ENCODE data around the gene CCPG1. TPM values are rescaled to one million over a fixed set of nuclear protein-coding genes. Genes with fewer than 3 reads are reported as not detected.

CCPG1 gene
- total RNA-seq, 2 experiments from 2014 or later: 9.2 to 32.6 TPM

GRCh38 chr15:55394694-55395093 lies 13.5 kb downstream of the CCPG1 start:
- no peak overlapping the region for H3K4me2 ChIP-seq (ENCODE audit: low read length)
- ChIA-PET CTCF (ENCODE audit: unreplicated experiment) (no interaction called here), POLR2A (interaction anchor here (1.1 kb wide), 1 partner anchor 13 kb away, joined by 3 read pairs; the partner anchor contains the start of genes CCPG1 and PIERCE2)

GRCh38 chr15:55389264-55389607 lies 18.9 kb downstream of the CCPG1 start:
- H3K36me3 ChIP-seq (ENCODE audit: insufficient read depth, low read length): peaks cover 7% of the 10 kb centered on the region; the same call in 1 of the 2 replicates
- no peaks in the 10 kb centered on the region for H3K4me1 ChIP-seq (ENCODE audit: insufficient read depth, low read length, poor library complexity, severe bottlenecking)
- no peaks in the 10 kb centered on the region for H3K79me2 ChIP-seq (ENCODE audit: insufficient read depth, low read depth, low read length)
- no peak overlapping the region for H3K4me3 ChIP-seq (ENCODE audit: low read depth, low read length, poor library complexity, severe bottlenecking)
- no peak overlapping the region for H2AFZ ChIP-seq (ENCODE audit: low read length)
- ChIA-PET CTCF (ENCODE audit: unreplicated experiment) (no interaction called here), POLR2A (no interaction called here)
- no peaks in the 10 kb centered on the region for H3K9me3 ChIP-seq (ENCODE audit: low read length)
- no peak for DNase-seq (ENCODE audit: low spot score)
- no peaks in the 10 kb centered on the region for H3K9me2 ChIP-seq (ENCODE audit: insufficient read depth, low read length)
- TF ChIP-seq EZH2phosphoT487 (IDR thresholded peaks at IDR 0.05; ENCODE audit: borderline replicate concordance, low read depth, low read length) (no peak), CTCF (conservative IDR thresholded peaks at IDR 0.05; ENCODE audit: low read length) (no peak)
- no TSS peak for BruUV-seq (replicated peaks)
- H3K27ac ChIP-seq (ENCODE audit: low read depth, low read length, poor library complexity, severe bottlenecking): no peak overlapping the region
- no peak overlapping the region for H3K4me2 ChIP-seq (ENCODE audit: low read length)
- no peaks in the 10 kb centered on the region for H4K20me1 ChIP-seq (ENCODE audit: insufficient read depth, low read length)
- intact Hi-C loops (cut with micrococcal nuclease; ENCODE audit: unreplicated experiment): no loop called here

More at GRCh38 chr15:55394694-55395093, 13.5 kb downstream of the CCPG1 start:
- H3K9me2 ChIP-seq (ENCODE audit: insufficient read depth, low read length): no peaks in the 10 kb centered on the region
- no peak overlapping the region for H3K27ac ChIP-seq (ENCODE audit: low read depth, low read length, poor library complexity, severe bottlenecking)
- BruUV-seq (replicated peaks): no TSS peak
- H3K4me3 ChIP-seq (ENCODE audit: low read depth, low read length, poor library complexity, severe bottlenecking): no peak overlapping the region
- intact Hi-C loops (cut with micrococcal nuclease; ENCODE audit: unreplicated experiment): no loop called here
- DNase-seq (ENCODE audit: low spot score): no peak
- no peaks in the 10 kb centered on the region for H3K79me2 ChIP-seq (ENCODE audit: insufficient read depth, low read depth, low read length)
- H4K20me1 ChIP-seq (ENCODE audit: insufficient read depth, low read length): no peaks in the 10 kb centered on the region
- TF ChIP-seq EZH2phosphoT487 (IDR thresholded peaks at IDR 0.05; ENCODE audit: borderline replicate concordance, low read depth, low read length) (no peak), CTCF (conservative IDR thresholded peaks at IDR 0.05; ENCODE audit: low read length) (no peak)
- H3K36me3 ChIP-seq (ENCODE audit: insufficient read depth, low read length): 0 out of 2 replicates have a peak, but pooled peaks cover 2% of the 10 kb centered on the region
- no peak overlapping the region for H2AFZ ChIP-seq (ENCODE audit: low read length)
- H3K9me3 ChIP-seq (ENCODE audit: low read length): no peaks in the 10 kb centered on the region
- no peaks in the 10 kb centered on the region for H3K4me1 ChIP-seq (ENCODE audit: insufficient read depth, low read length, poor library complexity, severe bottlenecking)

DNA sequence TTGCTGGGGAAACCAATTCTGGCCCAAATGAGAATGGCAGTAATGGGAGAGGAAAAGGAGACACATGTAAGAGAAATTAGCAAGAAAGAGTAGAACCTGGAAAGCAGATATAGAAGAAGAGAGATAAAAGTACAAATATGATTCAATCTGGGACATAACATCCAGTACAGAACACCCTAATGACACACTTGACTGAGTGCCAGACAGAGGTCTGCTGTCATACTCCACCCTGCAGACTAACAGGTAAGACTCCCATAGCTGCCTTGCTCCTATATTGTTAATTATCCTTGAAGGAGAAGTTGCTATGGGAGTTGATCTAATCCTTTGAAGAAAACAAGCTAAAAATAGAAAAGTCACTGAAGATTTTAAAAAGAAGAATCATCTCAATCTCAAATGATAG lies 21.1 kb downstream of the CCPG1 start:
- TF ChIP-seq CTCF (conservative IDR thresholded peaks at IDR 0.05; ENCODE audit: low read length) (no peak), EZH2phosphoT487 (IDR thresholded peaks at IDR 0.05; ENCODE audit: borderline replicate concordance, low read depth, low read length) (no peak)
- no TSS peak for BruUV-seq (replicated peaks)
- H3K36me3 ChIP-seq (ENCODE audit: insufficient read depth, low read length): peaks cover 7% of the 10 kb centered on the region; the same call in 1 of the 2 replicates
- H4K20me1 ChIP-seq (ENCODE audit: insufficient read depth, low read length): no peaks in the 10 kb centered on the region
- H3K79me2 ChIP-seq (ENCODE audit: insufficient read depth, low read depth, low read length): no peaks in the 10 kb centered on the region
- POLR2A ChIA-PET: interaction anchor here (0.6 kb wide), 1 partner anchor 24 kb away, joined by 7 read pairs; no protein-coding TSS in a partner anchor
- intact Hi-C loops (cut with micrococcal nuclease; ENCODE audit: unreplicated experiment): no loop called here
- H2AFZ ChIP-seq (ENCODE audit: low read length): no peak overlapping the region
- CTCF ChIA-PET (ENCODE audit: unreplicated experiment): no interaction called here
- H3K4me2 ChIP-seq (ENCODE audit: low read length): no peak overlapping the region
- DNase-seq (ENCODE audit: low spot score): no peak
- H3K27ac ChIP-seq (ENCODE audit: low read depth, low read length, poor library complexity, severe bottlenecking): no peak overlapping the region
- no peak overlapping the region for H3K4me3 ChIP-seq (ENCODE audit: low read depth, low read length, poor library complexity, severe bottlenecking)
- H3K9me2 ChIP-seq (ENCODE audit: insufficient read depth, low read length): no peaks in the 10 kb centered on the region
- H3K4me1 ChIP-seq (ENCODE audit: insufficient read depth, low read length, poor library complexity, severe bottlenecking): no peaks in the 10 kb centered on the region
- H3K9me3 ChIP-seq (ENCODE audit: low read length): no peaks in the 10 kb centered on the region

Measured in OCI-LY7 (cell line).